Measurements from ENCODE around the gene TPSG1.

- no peak for TF ChIP-seq CTCF (IDR thresholded peaks at IDR 0.05)
- no peak for TF ChIP-seq POLR2A (IDR thresholded peaks at IDR 0.05)
Observed at GRCh38 chr16:1258225-1258600, 33.1 kb upstream of the TPSG1 start.

Measured in heart left ventricle (tissue), 13 donors.